IMR-90 (cell line): ENCODE results near the gene FIS1. TPM values are rescaled to one million over a fixed set of nuclear protein-coding genes. Genes with fewer than 3 reads are reported as not detected.

Experiments
- ATAC-seq: fragments of 200-7000 bp; cut with Tn5 transposase; 2 replicates; pipeline ENCODE4 v1.9.1; 2020; ENCODE audit warnings: low read depth, mild to moderate bottlenecking, moderate library complexity
- BruUV-seq: library from RNA; stranded (reverse); fragments of 400-500 nt; replicated peaks from 2 replicates; lab custom pipeline; 2021; lab: Mats Ljungman, UMichigan
- CTCF ChIA-PET: fragments of 300-600 bp; formaldehyde crosslinking; extraction: SDS; loops from one replicate; lab custom pipeline; 2021; ENCODE audit warnings: antibody characterized with exemption; lab: Yijun Ruan, JAX
- POLR2A ChIA-PET: fragments of 300-600 bp; sonication (Branson Sonifier 250); formaldehyde crosslinking; loops from one replicate; lab custom pipeline; 2022; ENCODE audit warnings: antibody characterized with exemption; ENCODE audit not compliant: unreplicated experiment; lab: Charles Lee
- DNase-seq: peaks from one replicate; pipeline ENCODE4 v3.0.0; 2013
- H2AFZ ChIP-seq: replicated peaks from 2 replicates; pipeline ENCODE3; 2013; ENCODE audit warnings: low read length, mild to moderate bottlenecking; ENCODE audit not compliant: poor library complexity
- H2AK5ac ChIP-seq: 2 replicates; pipeline ENCODE4 v1.6.1; 2013; ENCODE audit warnings: low read depth, low read length, inconsistent platforms
- H2AK9ac ChIP-seq: replicated peaks from 2 replicates; pipeline ENCODE3; 2013; ENCODE audit warnings: mild to moderate bottlenecking, low read depth, low read length, moderate library complexity; ENCODE audit not compliant: poor library complexity
- H2BK120ac ChIP-seq: 2 replicates; pipeline ENCODE4 v1.6.1; 2013; ENCODE audit warnings: low read depth, low read length, inconsistent platforms
- H2BK15ac ChIP-seq: 3 replicates; pipeline ENCODE4 v1.6.1; 2013; ENCODE audit warnings: low read depth, low read length, inconsistent platforms
- H2BK20ac ChIP-seq: 2 replicates; pipeline ENCODE4 v1.6.1; 2013; ENCODE audit warnings: low read depth, mild to moderate bottlenecking, inconsistent platforms, low read length, moderate library complexity
- H2BK5ac ChIP-seq: 2 replicates; pipeline ENCODE4 v1.6.1; 2013; ENCODE audit warnings: mild to moderate bottlenecking, low read depth, low read length, inconsistent platforms; ENCODE audit not compliant: poor library complexity, severe bottlenecking
- H3K14ac ChIP-seq: replicated peaks from 2 replicates; pipeline ENCODE4 v1.6.1; 2013; ENCODE audit warnings: low read depth, low read length, inconsistent platforms
- H3K18ac ChIP-seq: 2 replicates; pipeline ENCODE4 v1.6.1; 2013; ENCODE audit warnings: low read depth, low read length, control low read depth
- H3K23ac ChIP-seq: 2 replicates; pipeline ENCODE4 v1.6.1; 2013; ENCODE audit warnings: low read depth, low read length, inconsistent platforms
- H3K27ac ChIP-seq: 2 replicates; pipeline ENCODE4 v1.5.1; 2013; ENCODE audit warnings: mild to moderate bottlenecking, control low read depth, low read length; ENCODE audit not compliant: insufficient read depth
- H3K27me3 ChIP-seq: 2 replicates; pipeline ENCODE4 v1.6.1; 2013; ENCODE audit warnings: low read length; ENCODE audit not compliant: control insufficient read depth, insufficient read depth
- H3K36me3 ChIP-seq: 2 replicates; pipeline ENCODE4 v1.6.1; 2013; ENCODE audit warnings: low read length, mixed read lengths; ENCODE audit not compliant: control insufficient read depth, insufficient read depth
- H3K4ac ChIP-seq: 2 replicates; pipeline ENCODE4 v1.6.1; 2013; ENCODE audit warnings: low read depth, low read length, inconsistent platforms
- H3K4me1 ChIP-seq: 2 replicates; pipeline ENCODE4 v1.6.1; 2013; ENCODE audit warnings: low read length, mixed read lengths; ENCODE audit not compliant: control insufficient read depth, insufficient read depth
- H3K4me2 ChIP-seq: 2 replicates; pipeline ENCODE4 v1.6.1; 2013; ENCODE audit warnings: low read depth, mild to moderate bottlenecking, control low read depth, low read length, moderate library complexity
- H3K4me3 ChIP-seq: 2 replicates; pipeline ENCODE4 v1.5.1; 2013; ENCODE audit warnings: low read depth, mild to moderate bottlenecking, control low read depth, low read length, moderate library complexity; ENCODE audit not compliant: insufficient read depth
- H3K56ac ChIP-seq: 2 replicates; pipeline ENCODE4 v1.6.1; 2013; ENCODE audit warnings: low read length, inconsistent platforms; ENCODE audit not compliant: insufficient read depth; ENCODE audit errors: extremely low read depth
- H3K79me1 ChIP-seq, 2 experiments: 2 replicates each; pipeline ENCODE4 v1.6.1; 2013; ENCODE audit warnings: low read length in 2 of 2, inconsistent platforms in 1 of 2, low read depth in 1 of 2
- H3K9ac ChIP-seq: 2 replicates; pipeline ENCODE4 v1.6.1; 2013; ENCODE audit warnings: low read depth, low read length, control low read depth
- H3K9me1 ChIP-seq: 2 replicates; pipeline ENCODE4 v1.6.1; 2013; ENCODE audit warnings: low read length, inconsistent platforms; ENCODE audit not compliant: insufficient read depth
- H3K9me3 ChIP-seq: 2 replicates; pipeline ENCODE4 v1.6.1; 2013; ENCODE audit warnings: low read length; ENCODE audit not compliant: control insufficient read depth, insufficient read depth
- H4K20me1 ChIP-seq: 2 replicates; pipeline ENCODE4 v1.6.1; 2013; ENCODE audit warnings: low read length, inconsistent platforms; ENCODE audit not compliant: insufficient read depth
- H4K5ac ChIP-seq: 2 replicates; pipeline ENCODE4 v1.6.1; 2013; ENCODE audit warnings: mild to moderate bottlenecking, low read depth, low read length, control low read depth
- H4K8ac ChIP-seq, 2 experiments: 2 replicates each; pipeline ENCODE4 v1.6.1; 2013; ENCODE audit warnings: low read depth in 2 of 2, low read length in 2 of 2, control low read depth in 1 of 2, inconsistent platforms in 1 of 2
- H4K91ac ChIP-seq: 2 replicates; pipeline ENCODE4 v1.6.1; 2013; ENCODE audit warnings: low read depth, low read length, inconsistent platforms; ENCODE audit not compliant: insufficient read depth
- BHLHE40 ChIP-seq: fragments of 150-350 bp; IDR thresholded peaks from 2 replicates; pipeline ENCODE4 v1.6.1; 2016; ENCODE audit warnings: mild to moderate bottlenecking, low read depth, low read length
- FOS ChIP-seq: fragments of 150-350 bp; IDR thresholded peaks from 2 replicates; pipeline ENCODE4 v1.6.1; 2016; ENCODE audit warnings: low read depth, low read length
- MAFK ChIP-seq: IDR thresholded peaks from 2 replicates; pipeline ENCODE4 v1.6.1; 2012; ENCODE audit warnings: low read depth, low read length, improper control_type of control experiment
- POLR2A ChIP-seq: IDR thresholded peaks from 2 replicates; pipeline ENCODE4 v1.6.1; 2012; ENCODE audit warnings: mild to moderate bottlenecking, low read depth, low read length
- RCOR1 ChIP-seq: IDR thresholded peaks from 2 replicates; pipeline ENCODE4 v1.6.1; 2012; ENCODE audit warnings: mild to moderate bottlenecking, low read length, improper control_type of control experiment; ENCODE audit not compliant: insufficient replicate concordance
- WGBS, 2 experiments: methylation state at CpG; one replicate each; pipeline versions ENCODE4 v1.1.5 to v1.1.7; 2013; ENCODE audit warnings: missing lambda C conversion rate in 2 of 2; ENCODE audit not compliant: insufficient read length in 1 of 2; ENCODE audit errors: extremely low coverage in 2 of 2; 5-methylcytosine and 5-hydroxymethylcytosine counted together
- dilution Hi-C: fragments of 300-500 bp; cut with HindIII; formaldehyde crosslinking; loops from one replicate; pipeline ENCODE4 v1.14.3; 2018; ENCODE audit warnings: low sequenced_read_pairs; ENCODE audit not compliant: unreplicated experiment
- in situ Hi-C: fragments of 300-500 bp; cut with MboI; formaldehyde crosslinking; loops from 3 replicates; pipeline ENCODE4 v1.14.3; 2019; ENCODE audit warnings: low sequenced_read_pairs, inconsistent platforms, mixed read lengths
- intact Hi-C: fragments of 100-400 bp; cut with micrococcal nuclease; formaldehyde crosslinking; loops from 2 replicates; pipeline ENCODE4 v1.10.0; 2022
- polyA plus RNA-seq, 3 experiments: library from polyadenylated mRNA; depleted of rRNA; stranded (reverse); fragments of >200 nt; gene quantifications; 2 replicates each; pipeline ENCODE4 v1.2.3, GENCODE V29; 2012; ENCODE audit warnings: low replicate concordance in 1 of 3
- total RNA-seq: library from RNA; depleted of rRNA; stranded (reverse); fragments of >200 nt; gene quantifications from 2 replicates; pipeline ENCODE4 v1.2.3, GENCODE V29; 2012

The FIS1 gene
- total and polyA plus RNA-seq, 2 of the 4 experiments (the other 2 are of a cell fraction), result 293 to 489 TPM

DNA sequence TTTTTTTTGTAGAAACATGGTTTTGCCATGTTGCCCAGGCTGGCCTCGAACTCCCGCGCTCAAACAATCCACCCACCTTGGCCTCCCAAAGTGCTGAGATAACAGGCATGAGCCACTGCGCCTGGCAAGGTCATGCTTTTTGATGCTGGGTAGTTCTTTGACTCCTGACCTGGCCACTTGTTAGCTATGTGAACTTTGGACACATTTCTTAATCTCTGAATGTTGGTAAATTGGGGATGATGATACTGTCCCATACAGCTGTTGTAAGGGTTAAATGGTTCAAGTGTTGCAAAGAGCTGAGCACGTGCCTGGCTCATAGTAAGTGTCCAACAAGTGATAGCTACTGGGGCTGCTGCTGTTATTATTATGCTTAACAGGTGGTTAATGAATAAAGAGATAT is 24.6 kb downstream of the FIS1 start:
- no TSS peak for BruUV-seq
- dilution Hi-C loops (no loop called here), in situ Hi-C loops (no loop called here), intact Hi-C loops (no loop called here)
- no peak overlapping the region for H2BK5ac ChIP-seq
- ATAC-seq (no peak), DNase-seq (no peak)
- H4K5ac ChIP-seq, result no peak overlapping the region
- WGBS, 2 experiments, result 83% methylated on average over 2 of the region's 5 CpGs; no CpG with 5 or more reads in 1 of the 2 experiments
- CTCF ChIA-PET, result interaction anchor here (0.6 kb wide), 1 partner anchor 119 kb away, joined by 3 read pairs; no protein-coding TSS in a partner anchor
- TF ChIP-seq POLR2A (no peak), BHLHE40 (no peak), MAFK (no peak), FOS (no peak), RCOR1 (no peak)
- no peak overlapping the region for H2BK20ac ChIP-seq
- no peak overlapping the region for H3K4me3 ChIP-seq
- no peak overlapping the region for H2BK120ac ChIP-seq
- H2AK5ac ChIP-seq, result no peak overlapping the region
- H2AK9ac ChIP-seq, result no peak overlapping the region
- H3K27ac ChIP-seq, result no peak overlapping the region
- no peak overlapping the region for H3K23ac ChIP-seq
- peaks cover 8% of the 10 kb centered on the region; the same call in 1 of the 2 replicates for H4K20me1 ChIP-seq
- no peaks in the 10 kb centered on the region for H3K9me3 ChIP-seq
- no peak overlapping the region for H3K56ac ChIP-seq
- H3K4me1 ChIP-seq, result peaks cover 9% of the 10 kb centered on the region
- H2AFZ ChIP-seq, result no peak overlapping the region
- H3K36me3 ChIP-seq, result peaks cover 29% of the 10 kb centered on the region
- POLR2A ChIA-PET, result no interaction called here
- no peak overlapping the region for H4K8ac ChIP-seq
- no peak overlapping the region for H3K9ac ChIP-seq
- H3K79me1 ChIP-seq, result peaks cover 25 to 58% of the 10 kb centered on the region in 2 experiments
- H3K4me2 ChIP-seq, result no peak overlapping the region
- no peak overlapping the region for H4K91ac ChIP-seq
- H3K27me3 ChIP-seq, result no peaks in the 10 kb centered on the region
- no peak overlapping the region for H3K18ac ChIP-seq
- no peak overlapping the region for H3K4ac ChIP-seq
- no peak overlapping the region for H2BK15ac ChIP-seq
- H3K9me1 ChIP-seq, result peaks cover 6% of the 10 kb centered on the region
- H3K14ac ChIP-seq, result no peak overlapping the region
